Transverse colon (tissue), 4 donors: ENCODE results near the gene ATP5MC3. TPM values are rescaled to one million over a fixed set of nuclear protein-coding genes. Genes with fewer than 3 reads are reported as not detected.

Source experiments
- DNase-seq: peaks from one replicate; pipeline ENCODE4 v3.0.0-alpha.2; 2019
- H3K27ac ChIP-seq, 4 donors: fragments of 200-600 bp; sonication (generic); 2 replicates each; pipeline ENCODE4 v1.5.1; 2016 to 2018; ENCODE audit warnings: inconsistent platforms in 4 of 4
- H3K27me3 ChIP-seq: fragments of 200-600 bp; sonication (generic); 2 replicates; pipeline ENCODE4 v1.5.1; 2017; ENCODE audit warnings: inconsistent platforms
- H3K36me3 ChIP-seq, 4 donors: fragments of 200-600 bp; sonication (generic); 2 replicates each; pipeline ENCODE4 v1.5.1; 2017 to 2019; ENCODE audit warnings: inconsistent platforms in 4 of 4
- H3K4me1 ChIP-seq, 4 donors: fragments of 200-600 bp; sonication (generic); 2 replicates each; pipeline ENCODE4 v1.5.1; 2017 to 2020; ENCODE audit warnings: inconsistent platforms in 4 of 4
- H3K4me3 ChIP-seq, 4 donors: fragments of 200-600 bp; sonication (generic); 1 replicate in 1 of 4; 2 replicates in 3 of 4; pipeline versions ENCODE4 v1.5.1 to v1.6.1; 2017 to 2019; ENCODE audit warnings: inconsistent platforms in 4 of 4
- H3K9me3 ChIP-seq, 2 donors: fragments of 200-600 bp; sonication (generic); 2 replicates each; pipeline ENCODE4 v1.5.1; 2017 to 2019; ENCODE audit warnings: inconsistent platforms in 2 of 2
- EP300 ChIP-seq: sonication (generic); formaldehyde crosslinking; IDR thresholded peaks from one replicate; pipeline ENCODE4 v1.6.1; 2017; ENCODE audit warnings: antibody characterized with exemption, low read depth
- POLR2A ChIP-seq: fragments of 450-650 bp; IDR thresholded peaks from one replicate; pipeline ENCODE4 v1.6.1; 2016; ENCODE audit warnings: antibody characterized with exemption, mild to moderate bottlenecking, moderate library complexity
- POLR2AphosphoS5 ChIP-seq, 3 donors: sonication (generic); formaldehyde crosslinking; IDR thresholded peaks; one replicate each; pipeline ENCODE4 v1.6.1; 2016; ENCODE audit warnings: antibody characterized with exemption in 3 of 3
- WGBS, 2 donors: methylation state at CpG; one replicate each; pipeline ENCODE4 v1.1.5; 2018; ENCODE audit warnings: low coverage in 1 of 2; 5-methylcytosine and 5-hydroxymethylcytosine counted together
- in situ Hi-C, 4 donors: fragments of 200-750 bp; cut with MboI; loops; one replicate each; pipeline versions ENCODE4 v1.15.0 to v1.15.1; 2017; ENCODE audit warnings: low sequenced_read_pairs in 3 of 4, low pct_ligation_motif_present in 1 of 4, low pct_unique_long_range_greater_than_20kb in 1 of 4
- intact Hi-C: fragments of 100-400 bp; cut with DNase I; formaldehyde crosslinking; loops from one replicate; pipeline ENCODE4 v1.15.1; 2023; ENCODE audit warnings: low total_unique reads
- total RNA-seq, 4 donors: library from RNA; depleted of rRNA; stranded (reverse); fragments of >200 nt; gene quantifications; one replicate each; pipeline ENCODE4 v1.1.0, GENCODE V29; 2016
- TF ChIP-seq, protein P1 (sequence below), 5 experiments: fragments of 200-600 bp in 3 of 5; fragments of 450-650 bp in 2 of 5; sonication (generic) in 3 of 5; IDR thresholded peaks; 1 replicate in 2 of 5; 2 replicates in 3 of 5; pipeline ENCODE4 v1.5.1; 2016 to 2017; ENCODE audit warnings: antibody characterized with exemption in 5 of 5, inconsistent platforms in 3 of 5, mild to moderate bottlenecking in 2 of 5, moderate library complexity in 1 of 5

The ATP5MC3 gene
- total RNA-seq, 4 donors from 2014 or later, result 88.4 to 391 (median 181) TPM

DNA sequence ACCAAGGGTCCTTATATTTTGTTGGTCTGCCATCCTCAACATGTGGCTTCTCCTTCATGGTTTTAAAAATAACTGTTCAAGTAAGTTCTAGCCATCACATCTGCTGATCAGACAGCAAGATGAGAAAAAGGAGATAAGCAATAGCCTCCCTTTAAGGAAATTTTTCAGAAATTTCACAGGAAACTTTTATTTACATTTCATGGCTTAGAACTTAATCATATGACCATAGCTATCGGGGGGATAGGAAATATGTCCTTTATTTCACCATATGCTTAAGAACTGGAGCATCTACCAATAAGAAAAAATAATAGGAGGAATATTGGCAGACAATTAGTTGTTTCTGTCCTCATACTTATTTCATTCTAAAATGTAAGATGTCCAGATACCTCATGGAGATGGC is 29.7 kb downstream of the ATP5MC3 start:
- in situ Hi-C loops (no loop called here), intact Hi-C loops (no loop called here)
- H3K4me3 ChIP-seq, result no peak overlapping the region
- no peak overlapping the region for H3K27ac ChIP-seq
- no peaks in the 10 kb centered on the region for H3K9me3 ChIP-seq
- 76 to 100% methylated on average over 1 of the region's 1 CpG for WGBS, 2 donors
- TF ChIP-seq EP300 (no peak), POLR2A (no peak), POLR2AphosphoS5 (IDR thresholded peaks at IDR 0.05) (no peak)
- TF ChIP-seq, protein P1, sequence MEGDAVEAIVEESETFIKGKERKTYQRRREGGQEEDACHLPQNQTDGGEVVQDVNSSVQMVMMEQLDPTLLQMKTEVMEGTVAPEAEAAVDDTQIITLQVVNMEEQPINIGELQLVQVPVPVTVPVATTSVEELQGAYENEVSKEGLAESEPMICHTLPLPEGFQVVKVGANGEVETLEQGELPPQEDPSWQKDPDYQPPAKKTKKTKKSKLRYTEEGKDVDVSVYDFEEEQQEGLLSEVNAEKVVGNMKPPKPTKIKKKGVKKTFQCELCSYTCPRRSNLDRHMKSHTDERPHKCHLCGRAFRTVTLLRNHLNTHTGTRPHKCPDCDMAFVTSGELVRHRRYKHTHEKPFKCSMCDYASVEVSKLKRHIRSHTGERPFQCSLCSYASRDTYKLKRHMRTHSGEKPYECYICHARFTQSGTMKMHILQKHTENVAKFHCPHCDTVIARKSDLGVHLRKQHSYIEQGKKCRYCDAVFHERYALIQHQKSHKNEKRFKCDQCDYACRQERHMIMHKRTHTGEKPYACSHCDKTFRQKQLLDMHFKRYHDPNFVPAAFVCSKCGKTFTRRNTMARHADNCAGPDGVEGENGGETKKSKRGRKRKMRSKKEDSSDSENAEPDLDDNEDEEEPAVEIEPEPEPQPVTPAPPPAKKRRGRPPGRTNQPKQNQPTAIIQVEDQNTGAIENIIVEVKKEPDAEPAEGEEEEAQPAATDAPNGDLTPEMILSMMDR (IDR thresholded peaks at IDR 0.05), result no peak
- no peaks in the 10 kb centered on the region for H3K27me3 ChIP-seq
- H3K36me3 ChIP-seq, result no peaks in the 10 kb centered on the region
- no peak for DNase-seq
- H3K4me1 ChIP-seq, result peaks cover under 1 to 22% (median 5%) of the 10 kb centered on the region in 4 donors

DNA sequence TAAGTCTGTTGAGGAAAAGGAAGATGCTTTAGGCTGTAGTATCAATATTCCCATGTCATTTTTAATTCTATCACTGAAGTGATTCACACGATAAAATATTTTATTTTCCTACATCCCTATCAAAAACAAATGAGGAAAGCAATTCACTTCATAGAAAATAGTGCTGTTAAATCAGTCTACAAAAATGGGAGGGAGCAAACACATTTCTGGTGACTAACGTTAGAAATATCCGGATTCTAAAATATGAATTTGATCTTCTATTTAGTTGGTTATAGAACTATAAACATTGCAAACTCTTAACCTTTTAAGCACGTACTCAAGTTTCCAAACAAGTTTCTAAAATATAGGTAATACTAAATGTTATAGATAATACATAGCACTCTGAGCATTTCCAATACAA is 34.3 kb downstream of the ATP5MC3 start:
- Histone ChIP-seq H3K36me3 (no peaks in the 10 kb centered on the region), H3K27ac (no peak overlapping the region), H3K27me3 (no peaks in the 10 kb centered on the region), H3K4me3 (no peak overlapping the region), H3K4me1 (peaks cover 0 to 7% (median 0%) of the 10 kb centered on the region in 4 donors), H3K9me3 (no peaks in the 10 kb centered on the region)
- TF ChIP-seq POLR2A, result no peak
- no peak for TF ChIP-seq EP300
- no peak for TF ChIP-seq POLR2AphosphoS5 (IDR thresholded peaks at IDR 0.05)
- TF ChIP-seq, protein P1 (IDR thresholded peaks at IDR 0.05), result no peak
- 72 to 79% methylated on average over 4 of the region's 4 CpGs for WGBS, 2 donors
- DNase-seq, result no peak
- intact Hi-C loops, result no loop called here
- in situ Hi-C loops, result no loop called here

DNA sequence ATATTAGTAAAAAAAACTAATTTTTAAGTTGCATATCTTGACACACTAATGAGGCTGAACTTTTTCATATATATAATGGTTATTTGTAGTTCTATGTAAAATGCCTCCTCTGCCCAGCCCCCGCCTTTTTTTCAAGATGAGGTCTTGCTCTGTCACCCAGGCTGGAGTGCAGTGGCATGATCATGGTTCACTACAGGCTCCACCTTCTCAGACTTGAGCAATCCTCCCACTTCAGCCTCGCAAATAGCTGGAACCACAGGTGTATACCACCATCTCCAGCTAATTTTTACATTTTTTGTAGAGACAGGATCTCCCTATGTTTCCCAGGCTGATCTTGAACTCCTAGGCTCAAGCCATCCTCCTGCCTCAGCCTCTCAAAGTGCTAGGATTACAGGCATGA is 37.8 kb downstream of the ATP5MC3 start:
- H3K27ac ChIP-seq, result no peak overlapping the region
- in situ Hi-C loops, result no loop called here
- no peaks in the 10 kb centered on the region for H3K36me3 ChIP-seq
- peaks cover 0 to 8% (median 1%) of the 10 kb centered on the region in 4 donors for H3K4me1 ChIP-seq
- TF ChIP-seq, protein P1 (IDR thresholded peaks at IDR 0.05), result no peak
- TF ChIP-seq POLR2A, result no peak
- intact Hi-C loops, result loop anchor here (2.0 kb wide), 1 partner anchor 53 kb away; no protein-coding TSS in a partner anchor
- H3K9me3 ChIP-seq, result no peaks in the 10 kb centered on the region
- no peak for DNase-seq
- 88 to 95% methylated on average over 1 to 2 of the region's 2 CpGs for WGBS, 2 donors
- H3K4me3 ChIP-seq, result no peak overlapping the region
- H3K27me3 ChIP-seq, result no peaks in the 10 kb centered on the region

DNA sequence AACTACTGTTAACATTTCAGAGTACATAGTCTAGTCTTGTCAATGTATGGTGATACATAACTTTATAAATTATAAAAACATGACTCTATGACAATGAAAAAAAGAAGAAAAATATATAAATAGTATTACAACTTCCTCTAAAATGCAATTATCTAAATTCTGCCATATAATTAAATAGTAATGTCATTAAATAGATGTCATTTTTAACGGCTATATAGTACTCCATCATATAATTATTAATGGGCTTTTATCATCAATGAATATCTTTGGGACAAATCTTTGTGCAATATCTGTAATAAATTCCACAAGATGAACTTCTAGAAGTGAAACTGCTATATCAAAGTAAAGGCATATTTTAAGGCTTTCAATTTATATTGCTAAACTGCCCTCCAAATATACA is 38.3 kb downstream of the ATP5MC3 start:
- intact Hi-C loops, result loop anchor here (2.0 kb wide), 1 partner anchor 52 kb away; no protein-coding TSS in a partner anchor
- 87 to 93% methylated on average over 1 of the region's 1 CpG for WGBS, 2 donors

More for the DNA sequence above, 38.3 kb downstream of the ATP5MC3 start:
- Histone ChIP-seq H3K36me3 (no peaks in the 10 kb centered on the region), H3K4me3 (no peak overlapping the region), H3K27ac (no peak overlapping the region), H3K4me1 (peaks cover 0 to 10% (median 2%) of the 10 kb centered on the region in 4 donors), H3K27me3 (no peaks in the 10 kb centered on the region), H3K9me3 (no peaks in the 10 kb centered on the region)
- in situ Hi-C loops, result no loop called here
- TF ChIP-seq, protein P1 (IDR thresholded peaks at IDR 0.05), result no peak
- TF ChIP-seq POLR2AphosphoS5 (IDR thresholded peaks at IDR 0.05), result no peak
- no peak for TF ChIP-seq POLR2A
- no peak for TF ChIP-seq EP300
- no peak for DNase-seq
